ENCODE measurements around the gene CHCHD3. TPM values are rescaled to one million over a fixed set of nuclear protein-coding genes. Genes with fewer than 3 reads are reported as not detected.

Gene CHCHD3
- total and polyA plus RNA-seq, 9 of the 15 experiments (the other 6 are each of a cell fraction or from before 2014, with no cell fraction given): 66.2 to 279 (median 204) TPM

DNA sequence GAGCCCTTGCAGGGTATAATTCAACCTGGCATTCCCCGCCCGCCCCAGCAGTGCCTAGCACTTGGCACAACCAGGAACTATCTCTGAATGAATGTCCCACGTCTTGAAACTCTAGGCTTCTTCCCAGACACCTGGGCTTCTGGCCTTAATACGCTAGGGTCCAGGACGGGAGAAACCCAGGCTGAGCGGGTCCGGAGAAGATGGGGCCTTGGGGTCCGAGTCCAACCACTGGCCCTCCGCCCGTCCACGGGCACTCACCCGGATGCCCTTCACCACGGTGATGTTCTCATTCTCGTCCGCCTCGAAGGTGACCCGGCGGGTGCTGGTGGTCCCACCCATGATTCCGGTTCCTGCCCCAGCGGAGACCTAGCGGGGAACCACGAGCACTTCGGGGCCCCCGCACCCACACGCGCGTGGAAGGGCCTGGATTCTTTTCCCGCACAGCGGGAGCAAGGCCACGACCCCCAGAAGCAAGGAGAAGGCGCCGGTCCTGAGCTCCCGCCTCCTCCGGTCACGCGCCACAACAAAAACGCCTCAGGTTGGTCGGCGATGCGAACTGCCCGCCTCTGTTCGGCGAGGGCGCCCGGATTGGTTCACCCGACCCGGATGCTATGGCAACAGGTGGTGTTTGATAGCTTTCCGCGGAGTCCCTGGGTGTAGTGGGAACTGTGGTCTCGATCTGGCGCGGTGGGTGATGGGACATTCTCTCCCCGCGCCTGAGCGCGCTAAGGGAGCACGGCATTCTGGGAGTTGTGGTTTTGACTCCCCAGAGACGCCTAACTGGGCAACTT lies at the start of gene CHCHD3 (continued):
- TF ChIP-seq ZBTB5 (IDR thresholded peaks at IDR 0.05) (no peak; the same call in 1 of the 2 replicates), E2F3 (CRISPR knock-in tag; IDR thresholded peaks at IDR 0.05) (peak; percentile 72; the same call in 1 of the 2 replicates), GTF2A2 (tag; IDR thresholded peaks at IDR 0.05) (0 out of 2 replicates have a peak, but pooled peaks have one; percentile 28), ZKSCAN8 (CRISPR knock-in tag; IDR thresholded peaks at IDR 0.05) (no peak), ZNF146 (CRISPR knock-in tag; IDR thresholded peaks at IDR 0.05; ENCODE audit: unreplicated experiment) (no peak), POLR3G (IDR thresholded peaks at IDR 0.05; ENCODE audit: extremely low read depth, insufficient read length, insufficient replicate concordance) (no peak), ZNF79 (CRISPR knock-in tag; IDR thresholded peaks at IDR 0.05; ENCODE audit: low read depth) (no peak), ZNF12 (CRISPR knock-in tag; IDR thresholded peaks at IDR 0.05) (peak; percentile 57; the same call in 1 of the 2 replicates), PCBP1 (IDR thresholded peaks at IDR 0.05; ENCODE audit: low read depth, low read length, poor library complexity, severe bottlenecking) (no peak), ETS2 (tag; IDR thresholded peaks at IDR 0.05; ENCODE audit: borderline replicate concordance, poor library complexity, severe bottlenecking) (no peak), NFIC (IDR thresholded peaks at IDR 0.05) (peak; percentile 52), SIN3A (IDR thresholded peaks at IDR 0.05; ENCODE audit: borderline replicate concordance in 2 of 2, control insufficient read depth in 1 of 2, low read depth in 2 of 2, low read length in 2 of 2) (peak in 1 of 2 experiments; percentile 61; a peak in 1 of 4 replicates), ZNF143 (CRISPR knock-in tag; IDR thresholded peaks at IDR 0.05) (peak; percentile 98), NRF1 (conservative IDR thresholded peaks at IDR 0.05 in 1 of 2, IDR thresholded peaks at IDR 0.05 in 1 of 2) (peak; percentile 91 to 93), U2AF1 (optimal IDR thresholded peaks at IDR 0.05; ENCODE audit: low read depth, low read length) (no peak), HNRNPLL (IDR thresholded peaks at IDR 0.05; ENCODE audit: low read depth, low read length, poor library complexity, severe bottlenecking) (peak; percentile 78), ZZZ3 (IDR thresholded peaks at IDR 0.05) (peak; percentile 94), POLR2B (IDR thresholded peaks at IDR 0.05; ENCODE audit: low read depth, partially characterized antibody) (peak; percentile 84), TOE1 (IDR thresholded peaks at IDR 0.05; ENCODE audit: borderline replicate concordance) (peak; percentile 79), TOE1 (CRISPR knock-in tag; IDR thresholded peaks at IDR 0.05; ENCODE audit: borderline replicate concordance, low read depth) (no peak)
- TF ChIP-seq, protein P1, sequence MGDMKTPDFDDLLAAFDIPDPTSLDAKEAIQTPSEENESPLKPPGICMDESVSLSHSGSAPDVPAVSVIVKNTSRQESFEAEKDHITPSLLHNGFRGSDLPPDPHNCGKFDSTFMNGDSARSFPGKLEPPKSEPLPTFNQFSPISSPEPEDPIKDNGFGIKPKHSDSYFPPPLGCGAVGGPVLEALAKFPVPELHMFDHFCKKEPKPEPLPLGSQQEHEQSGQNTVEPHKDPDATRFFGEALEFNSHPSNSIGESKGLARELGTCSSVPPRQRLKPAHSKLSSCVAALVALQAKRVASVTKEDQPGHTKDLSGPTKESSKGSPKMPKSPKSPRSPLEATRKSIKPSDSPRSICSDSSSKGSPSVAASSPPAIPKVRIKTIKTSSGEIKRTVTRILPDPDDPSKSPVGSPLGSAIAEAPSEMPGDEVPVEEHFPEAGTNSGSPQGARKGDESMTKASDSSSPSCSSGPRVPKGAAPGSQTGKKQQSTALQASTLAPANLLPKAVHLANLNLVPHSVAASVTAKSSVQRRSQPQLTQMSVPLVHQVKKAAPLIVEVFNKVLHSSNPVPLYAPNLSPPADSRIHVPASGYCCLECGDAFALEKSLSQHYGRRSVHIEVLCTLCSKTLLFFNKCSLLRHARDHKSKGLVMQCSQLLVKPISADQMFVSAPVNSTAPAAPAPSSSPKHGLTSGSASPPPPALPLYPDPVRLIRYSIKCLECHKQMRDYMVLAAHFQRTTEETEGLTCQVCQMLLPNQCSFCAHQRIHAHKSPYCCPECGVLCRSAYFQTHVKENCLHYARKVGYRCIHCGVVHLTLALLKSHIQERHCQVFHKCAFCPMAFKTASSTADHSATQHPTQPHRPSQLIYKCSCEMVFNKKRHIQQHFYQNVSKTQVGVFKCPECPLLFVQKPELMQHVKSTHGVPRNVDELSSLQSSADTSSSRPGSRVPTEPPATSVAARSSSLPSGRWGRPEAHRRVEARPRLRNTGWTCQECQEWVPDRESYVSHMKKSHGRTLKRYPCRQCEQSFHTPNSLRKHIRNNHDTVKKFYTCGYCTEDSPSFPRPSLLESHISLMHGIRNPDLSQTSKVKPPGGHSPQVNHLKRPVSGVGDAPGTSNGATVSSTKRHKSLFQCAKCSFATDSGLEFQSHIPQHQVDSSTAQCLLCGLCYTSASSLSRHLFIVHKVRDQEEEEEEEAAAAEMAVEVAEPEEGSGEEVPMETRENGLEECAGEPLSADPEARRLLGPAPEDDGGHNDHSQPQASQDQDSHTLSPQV (IDR thresholded peaks at IDR 0.05): peak; percentile 75; the same call in 1 of the 2 replicates

Measured in K562 (cell line).